Endothelial cell of umbilical vein (primary cell): ENCODE results near the gene DNAL1. TPM values are rescaled to one million over a fixed set of nuclear protein-coding genes. Genes with fewer than 3 reads are reported as not detected.

Experiments used
- BruUV-seq: library from RNA; stranded (reverse); fragments of 400-500 nt; replicated peaks from 2 replicates; lab custom pipeline; 2021; lab: Mats Ljungman, UMichigan
- CTCF ChIA-PET: fragments of 300-600, 350-600 bp; sonication (Branson Sonifier 250); formaldehyde crosslinking; loops from one replicate; lab custom pipeline; 2021; ENCODE audit warnings: antibody characterized with exemption, inconsistent platforms; lab: Charles Lee
- POLR2A ChIA-PET: fragments of 300-600, 350-600 bp; sonication (Branson Sonifier 250); formaldehyde crosslinking; loops from one replicate; lab custom pipeline; 2021; ENCODE audit warnings: antibody characterized with exemption, inconsistent platforms; lab: Charles Lee
- DNase-seq: peaks from one replicate; pipeline ENCODE4 v3.0.0-alpha.2; 2011; ENCODE audit warnings: low read depth, low spot score
- FAIRE-seq: peaks from 2 replicates; lab custom pipeline; 2011; peaks lifted over from hg19 to GRCh38; lab: Jason Lieb, UNC
- H2AFZ ChIP-seq: 2 replicates; pipeline ENCODE4 v1.6.0; 2012; ENCODE audit warnings: low read depth, low read length, control low read depth, inconsistent platforms
- H3K27ac ChIP-seq: 2 replicates; pipeline ENCODE4 v1.5.1; 2011; ENCODE audit warnings: low read depth, mild to moderate bottlenecking, control low read depth, low read length, moderate library complexity; ENCODE audit not compliant: insufficient read depth
- H3K27me3 ChIP-seq, 2 experiments: 2 replicates each; pipeline versions ENCODE4 v1.6.0 to v1.6.1; 2011; ENCODE audit warnings: low read length in 2 of 2, mixed read lengths in 1 of 2; ENCODE audit not compliant: control insufficient read depth in 2 of 2, insufficient read depth in 2 of 2
- H3K36me3 ChIP-seq, 2 experiments: 2 replicates in 1 of 2; 3 replicates in 1 of 2; pipeline ENCODE4 v1.5.1; 2011; ENCODE audit warnings: low read length in 2 of 2, mild to moderate bottlenecking in 1 of 2, moderate library complexity in 1 of 2; ENCODE audit not compliant: control insufficient read depth in 2 of 2, insufficient read depth in 2 of 2; ENCODE audit errors: extremely low read depth in 1 of 2
- H3K4me1 ChIP-seq: 3 replicates; pipeline ENCODE4 v1.5.1; 2011; ENCODE audit warnings: mild to moderate bottlenecking, low read length; ENCODE audit not compliant: control insufficient read depth, insufficient read depth; ENCODE audit errors: extremely low read depth
- H3K4me2 ChIP-seq: 2 replicates; pipeline ENCODE4 v1.6.1; 2011; ENCODE audit warnings: low read length, control low read depth, mixed read lengths; ENCODE audit not compliant: insufficient read depth
- H3K4me3 ChIP-seq, 3 experiments: fragments of 200-600 bp in 1 of 3; sonication (generic), shearing (Covaris generic) in 1 of 3; replicated peaks in 1 of 3; 2 replicates each; pipeline ENCODE4 v1.5.1; 2011 to 2016; ENCODE audit warnings: control low read depth in 3 of 3, low read length in 3 of 3, mild to moderate bottlenecking in 2 of 3, inconsistent platforms in 1 of 3, low read depth in 1 of 3, moderate library complexity in 1 of 3; ENCODE audit not compliant: insufficient read depth in 1 of 3
- H3K79me2 ChIP-seq: 2 replicates; pipeline ENCODE4 v1.6.0; 2012; ENCODE audit warnings: low read length, inconsistent platforms; ENCODE audit not compliant: control insufficient read depth, insufficient read depth
- H3K9ac ChIP-seq: replicated peaks from 2 replicates; pipeline ENCODE3; 2011; ENCODE audit warnings: low read length, control low read depth; ENCODE audit not compliant: insufficient read depth; ENCODE audit errors: extremely low read depth
- H3K9me1 ChIP-seq: replicated peaks from 3 replicates; pipeline ENCODE4 v1.6.0; 2011; ENCODE audit warnings: mild to moderate bottlenecking, low read length; ENCODE audit not compliant: control insufficient read depth, insufficient read depth; ENCODE audit errors: extremely low read depth
- H3K9me3 ChIP-seq: replicated peaks from 2 replicates; pipeline ENCODE4 v1.5.1; 2012; ENCODE audit warnings: low read length, inconsistent platforms; ENCODE audit not compliant: control insufficient read depth, insufficient read depth
- H4K20me1 ChIP-seq: replicated peaks from 2 replicates; pipeline ENCODE3; 2011; ENCODE audit warnings: mild to moderate bottlenecking, low read length; ENCODE audit not compliant: control insufficient read depth, insufficient read depth; ENCODE audit errors: extremely low read depth
- CTCF ChIP-seq, 2 donors: IDR thresholded peaks; 1 replicate in 1 of 2; 2 replicates in 1 of 2; pipeline ENCODE4 v1.5.1; 2011; ENCODE audit warnings: low read length in 2 of 2, mild to moderate bottlenecking in 2 of 2, moderate library complexity in 2 of 2, control low read depth in 1 of 2, inconsistent platforms in 1 of 2, low read depth in 1 of 2; ENCODE audit not compliant: insufficient read depth in 1 of 2; ENCODE audit errors: extremely low read depth in 1 of 2
- EZH2 ChIP-seq: IDR thresholded peaks from 2 replicates; pipeline ENCODE4 v1.6.1; 2012; ENCODE audit warnings: borderline replicate concordance, low read depth, mild to moderate bottlenecking, moderate library complexity, low read length, inconsistent platforms; ENCODE audit not compliant: severe bottlenecking
- FOS ChIP-seq: IDR thresholded peaks from 2 replicates; pipeline ENCODE4 v1.6.1; 2011; ENCODE audit warnings: mild to moderate bottlenecking, low read length, moderate library complexity, borderline replicate concordance; ENCODE audit not compliant: insufficient read depth
- GATA2 ChIP-seq: IDR thresholded peaks from 2 replicates; pipeline ENCODE4 v1.7.0; 2011; ENCODE audit warnings: low read depth, mild to moderate bottlenecking, moderate library complexity, mixed read lengths, low read length; ENCODE audit not compliant: insufficient read length, insufficient read depth
- JUN ChIP-seq: IDR thresholded peaks from 2 replicates; pipeline ENCODE4 v1.6.1; 2011; ENCODE audit warnings: borderline replicate concordance, low read depth; ENCODE audit not compliant: insufficient read length, insufficient read depth
- MAX ChIP-seq: IDR thresholded peaks from 2 replicates; pipeline ENCODE4 v1.6.1; 2011; ENCODE audit not compliant: insufficient read depth, insufficient read length
- MYC ChIP-seq: IDR thresholded peaks from one replicate; pipeline ENCODE4 v1.6.1; 2011; ENCODE audit warnings: mild to moderate bottlenecking, low read depth, low read length
- POLR2A ChIP-seq: IDR thresholded peaks from 2 replicates; pipeline ENCODE4 v1.6.1; 2012; ENCODE audit warnings: low read depth, mild to moderate bottlenecking, control low read depth, low read length
- POLR2AphosphoS5 ChIP-seq: IDR thresholded peaks from 2 replicates; pipeline ENCODE4 v1.6.1; 2012; ENCODE audit warnings: low read depth, mild to moderate bottlenecking, control low read depth, low read length, moderate library complexity; ENCODE audit not compliant: insufficient read depth
- dilution Hi-C: fragments of 300-500 bp; cut with MboI; formaldehyde crosslinking; loops from one replicate; pipeline ENCODE4 v1.15.0; 2019; ENCODE audit warnings: low sequenced_read_pairs; ENCODE audit not compliant: extremely low pct_ligation_motif_present
- intact Hi-C: fragments of 100-400 bp; cut with micrococcal nuclease; formaldehyde crosslinking; loops from one replicate; pipeline ENCODE4 v1.10.0; 2022
- polyA plus RNA-seq, 4 experiments: library from polyadenylated mRNA; depleted of rRNA in 3 of 4; stranded (reverse) in 3 of 4; unstranded in 1 of 4; fragments of >200 nt; gene quantifications; 2 replicates each; pipeline versions ENCODE4 v1.2.1 to v1.2.3, GENCODE V29; 2011 to 2012; ENCODE audit warnings: missing spikeins in 1 of 4
- total RNA-seq: library from RNA; stranded (reverse); gene quantifications from 2 replicates; pipeline ENCODE4 v1.2.3, GENCODE V29; 2021

The DNAL1 gene
- total and polyA plus RNA-seq, 2 donors (not counting 3 experiments of a cell fraction or from before 2014, with no cell fraction given) = 2.4 to 15.3 TPM

- Histone ChIP-seq H3K4me1 (peaks cover 38% of the 10 kb centered on the region), H3K4me3 (no peak overlapping the region), H3K27me3 (no peaks in the 10 kb centered on the region), H4K20me1 (no peaks in the 10 kb centered on the region), H3K9me3 (no peaks in the 10 kb centered on the region), H2AFZ (no peak overlapping the region), H3K9me1 (no peaks in the 10 kb centered on the region), H3K4me2 (no peak overlapping the region), H3K36me3 (peaks cover 11 to 26% of the 10 kb centered on the region in 2 experiments), H3K9ac (no peak overlapping the region), H3K27ac (no peak overlapping the region), H3K79me2 (peaks cover 76% of the 10 kb centered on the region)
- intact Hi-C loops (no loop called here), dilution Hi-C loops (no loop called here)
- BruUV-seq = no TSS peak
- no peak for FAIRE-seq
- TF ChIP-seq GATA2 = no peak
- no peak for TF ChIP-seq POLR2A
- TF ChIP-seq MAX = no peak
- TF ChIP-seq CTCF (IDR thresholded peaks at IDR 0.05; ENCODE audit: extremely low read depth in 1 of 2, insufficient read depth in 1 of 2, low read depth in 1 of 2, low read length in 2 of 2) = no peak
- no peak for TF ChIP-seq JUN
- TF ChIP-seq FOS = no peak
- TF ChIP-seq EZH2 = no peak
- no peak for TF ChIP-seq MYC
- TF ChIP-seq POLR2AphosphoS5 = no peak
- CTCF ChIA-PET = interaction anchor here (1.3 to 1.9 kb wide), 2 partner anchors 15 to 20 kb away, joined by 3 to 7 read pairs; no protein-coding TSS in a partner anchor
- DNase-seq = no peak
- POLR2A ChIA-PET = no interaction called here
These were observed 93.9 kb downstream of the DNAL1 start for GRCh38 chr14:73738518-73739173.
